Uterus (tissue), 2 donors: ENCODE measurements around the gene CACNA1D.

Source experiments
- CTCF ChIP-seq, 4 experiments: fragments of 200-600 bp in 2 of 4; fragments of 450-650 bp in 2 of 4; sonication (generic) in 2 of 4; IDR thresholded peaks; one replicate each; pipeline ENCODE4 v1.5.1; 2016 to 2019; ENCODE audit warnings: antibody characterized with exemption in 4 of 4, mild to moderate bottlenecking in 2 of 4, moderate library complexity in 1 of 4
- POLR2A ChIP-seq, 2 donors: fragments of 450-650 bp; IDR thresholded peaks; one replicate each; pipeline ENCODE4 v1.6.1; 2016; ENCODE audit warnings: antibody characterized with exemption in 2 of 2, mild to moderate bottlenecking in 1 of 2, moderate library complexity in 1 of 2

GRCh38 chr3:53460326-53460725 lies 34.1 kb upstream of the CACNA1D start:
- TF ChIP-seq POLR2A (IDR thresholded peaks at IDR 0.05): no peak
- no peak for TF ChIP-seq CTCF (IDR thresholded peaks at IDR 0.05)
